SK-N-MC (cell line): ENCODE results near the gene GTF2A2.

Source experiments
- EZH2 ChIP-seq: fragments of 200-600 bp; sonication (generic); IDR thresholded peaks from one replicate; pipeline ENCODE4 v1.6.1; 2017; ENCODE audit warnings: antibody characterized with exemption
- POLR2AphosphoS5 ChIP-seq: IDR thresholded peaks from 2 replicates; pipeline ENCODE4 v1.6.1; 2012; ENCODE audit warnings: mild to moderate bottlenecking, low read depth, low read length, borderline replicate concordance

DNA sequence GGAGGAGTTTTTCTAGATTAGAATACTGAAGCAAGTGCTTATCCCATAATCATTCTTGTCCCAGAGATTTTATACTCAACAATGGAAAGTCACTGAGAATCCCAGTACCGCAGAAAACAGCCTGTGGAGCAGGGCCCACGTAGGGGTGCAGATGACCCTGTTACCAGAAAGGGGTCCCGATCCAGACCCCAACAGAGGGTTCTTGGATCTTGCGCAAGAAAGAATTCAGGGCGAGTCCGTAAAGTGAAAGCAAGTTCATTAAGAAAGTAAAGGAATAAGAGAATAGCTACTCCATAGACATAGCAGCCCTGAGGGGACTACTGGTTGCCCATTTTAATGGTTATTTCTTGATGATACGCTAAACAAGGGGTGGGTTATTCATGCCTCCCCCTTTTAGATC is 43.2 kb downstream of the GTF2A2 start:
- TF ChIP-seq EZH2 (no peak), POLR2AphosphoS5 (no peak)
